GM18519 (cell line): ENCODE results near the gene STYXL2.

Source experiments
- ATAC-seq: cut with Tn5 transposase; IDR thresholded peaks from one replicate; pipeline ENCODE4 v1.9.1; 2021; ENCODE audit warnings: mild to moderate bottlenecking, moderate library complexity; ENCODE audit not compliant: unreplicated experiment, low FRiP score

STYXL2 gene

DNA sequence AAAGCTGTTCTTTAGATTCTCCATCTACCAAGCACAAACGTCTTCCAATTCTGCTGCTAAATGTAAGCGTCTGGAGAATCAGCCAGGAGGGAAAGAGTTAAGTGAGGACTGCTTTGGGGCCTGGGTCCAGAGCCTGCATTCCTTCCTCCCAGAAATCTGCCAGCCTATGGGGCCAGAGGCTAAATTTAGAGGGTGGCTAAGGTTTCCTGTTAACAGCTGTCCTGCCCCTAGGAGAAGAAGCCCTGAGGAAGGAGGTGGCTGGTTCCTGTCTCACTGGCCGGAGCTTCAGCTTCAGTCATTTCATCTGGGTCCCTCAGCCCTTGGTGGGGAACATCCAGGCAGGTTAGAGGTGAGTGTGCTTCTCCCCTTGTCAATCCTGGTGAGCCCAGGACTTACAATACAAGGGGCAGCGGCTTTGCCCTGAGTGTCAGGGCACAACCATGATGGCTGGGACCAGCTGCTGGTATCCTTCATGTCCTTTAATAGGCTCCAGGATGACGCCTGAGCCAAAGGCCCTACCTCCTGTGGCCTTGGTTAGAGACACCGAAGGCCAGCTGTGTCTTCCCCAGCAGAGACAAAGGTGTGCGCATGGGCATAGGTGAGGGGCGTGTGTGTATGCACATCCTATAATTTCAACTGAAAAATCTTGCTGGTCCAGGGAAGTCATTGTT lies at the start of gene STYXL2:
TSS of gene STYXL2 (plus strand) at position 230 of the 671 bp plus-strand sequence. CDS start 775 bp downstream, outside the sequence.
- ATAC-seq = no peak

DNA sequence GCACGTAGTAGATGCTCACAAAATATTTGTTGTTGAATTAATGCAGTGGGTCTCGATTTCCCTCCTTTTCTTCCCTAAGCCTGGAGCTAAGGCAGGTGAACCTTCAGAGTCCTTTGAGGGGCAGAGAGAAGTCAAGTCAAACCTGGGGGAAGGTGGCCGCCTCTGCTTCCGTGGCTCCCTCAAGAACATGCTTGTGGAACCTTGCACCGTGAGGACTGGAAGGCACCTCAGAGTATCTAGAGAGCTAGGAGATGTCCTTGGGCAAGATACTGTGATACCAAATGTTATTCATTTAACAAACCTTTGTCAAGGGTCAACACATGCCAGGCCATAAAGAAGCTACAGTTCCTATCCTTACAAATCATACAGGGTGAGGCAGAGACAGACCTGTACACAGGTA lies 42.0 kb upstream of the STYXL2 start:
- ATAC-seq = no peak

DNA sequence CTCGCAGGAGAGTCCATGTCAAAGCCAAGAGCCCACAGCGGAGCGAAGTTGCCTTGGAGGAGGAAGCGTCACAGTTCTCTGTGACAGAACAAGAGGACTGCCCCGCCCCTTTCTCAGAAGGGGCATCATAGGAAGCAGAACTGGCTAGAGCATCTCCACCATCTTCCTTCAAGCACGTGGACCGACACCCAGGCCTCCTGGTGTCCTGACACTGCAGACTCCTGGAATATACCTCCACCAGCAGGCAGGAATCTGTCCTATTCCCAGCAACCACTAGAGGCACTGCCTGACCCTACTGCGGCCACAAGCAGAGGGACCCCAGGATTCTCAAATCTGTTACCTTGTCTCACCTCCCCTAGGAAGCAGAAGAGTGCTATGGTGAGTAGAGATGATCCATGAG lies 41.5 kb upstream of the STYXL2 start:
- ATAC-seq = no peak

DNA sequence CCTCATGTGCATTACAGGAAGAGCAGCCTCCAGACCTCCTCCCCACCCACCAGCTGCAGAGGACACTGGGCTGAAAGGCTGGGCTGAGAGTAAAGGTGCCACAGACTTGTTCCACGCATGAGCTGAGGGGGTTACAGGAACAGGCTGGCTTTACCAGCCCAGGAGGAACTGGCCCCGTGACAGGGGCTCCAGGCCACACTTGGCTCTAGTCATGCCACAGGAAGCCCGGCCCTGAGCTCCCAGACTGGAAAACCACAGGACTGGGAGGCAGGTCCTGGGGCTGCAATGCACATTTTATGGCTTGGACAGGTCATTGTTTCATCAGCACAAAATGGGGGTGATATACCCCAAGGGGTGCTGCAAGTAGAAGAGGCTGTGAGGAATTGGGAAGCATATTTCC lies 39.3 kb upstream of the STYXL2 start:
- no peak for ATAC-seq

DNA sequence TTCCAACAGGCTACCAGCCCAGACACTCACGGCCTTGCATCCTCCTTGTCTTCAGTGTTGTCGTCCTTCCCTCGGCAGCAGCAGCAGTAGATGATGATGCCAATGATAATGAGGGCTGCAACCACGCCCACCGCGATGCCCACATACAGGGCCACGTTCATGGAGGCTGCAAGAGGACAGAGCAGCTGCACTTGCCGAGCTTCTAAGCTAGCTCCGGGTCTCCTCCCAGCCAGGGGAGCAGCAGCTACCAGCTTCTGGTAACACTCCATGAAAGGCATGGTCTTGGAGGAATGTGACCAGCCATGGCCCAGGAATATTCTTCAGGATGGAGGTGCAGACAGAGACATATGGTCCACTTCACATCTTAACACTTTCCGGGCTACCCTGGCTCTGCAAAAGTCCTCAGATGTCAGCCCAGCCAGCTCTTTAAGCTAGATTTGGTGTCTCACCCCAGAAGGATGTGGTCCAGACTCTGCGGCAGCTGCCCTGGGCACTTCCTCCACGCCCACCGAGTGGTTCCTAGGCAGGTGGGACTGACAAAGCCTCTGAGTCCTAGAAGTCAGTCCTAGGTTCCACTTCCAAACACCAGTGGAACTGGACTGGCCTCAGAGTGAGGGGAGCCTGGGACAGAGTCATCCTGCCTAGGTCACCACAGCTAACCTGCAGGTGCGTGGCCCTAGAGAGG lies 38.8 kb upstream of the STYXL2 start:
- no peak for ATAC-seq

DNA sequence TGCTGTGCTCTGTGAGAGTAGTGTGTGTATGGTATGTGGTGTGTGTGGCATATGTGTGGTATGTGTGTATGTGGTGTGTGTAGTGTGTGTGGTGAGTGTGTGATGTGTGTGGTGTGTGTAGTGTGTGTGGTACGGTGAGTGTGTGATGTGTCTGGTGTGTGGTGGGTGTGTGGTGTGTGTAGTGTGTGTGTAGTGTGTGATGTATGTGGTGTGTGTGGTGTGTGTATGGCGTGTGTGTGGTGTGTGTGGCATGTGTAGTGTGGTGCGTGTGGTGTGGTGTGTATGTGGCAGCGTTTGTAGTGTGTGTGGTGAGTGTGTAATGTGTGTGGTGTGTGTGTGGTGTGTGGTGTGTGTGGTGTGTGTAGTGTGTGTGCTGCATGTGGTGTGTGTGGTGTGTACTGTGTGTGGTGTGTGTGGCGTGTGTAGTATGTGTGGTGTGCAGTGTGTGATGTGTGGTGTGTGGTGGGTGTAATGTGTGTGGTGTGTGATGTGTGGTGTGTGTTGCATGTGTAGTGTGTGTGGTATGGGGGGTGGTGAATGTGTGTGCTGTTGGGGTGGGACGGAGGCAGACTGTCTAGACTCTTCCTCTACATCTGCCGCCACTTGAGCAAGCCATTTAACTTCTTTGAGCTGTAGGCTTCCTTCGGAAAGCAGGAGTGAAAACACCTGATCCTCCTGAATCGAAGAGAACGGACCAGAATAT lies 37.2 kb upstream of the STYXL2 start:
- no peak for ATAC-seq

DNA sequence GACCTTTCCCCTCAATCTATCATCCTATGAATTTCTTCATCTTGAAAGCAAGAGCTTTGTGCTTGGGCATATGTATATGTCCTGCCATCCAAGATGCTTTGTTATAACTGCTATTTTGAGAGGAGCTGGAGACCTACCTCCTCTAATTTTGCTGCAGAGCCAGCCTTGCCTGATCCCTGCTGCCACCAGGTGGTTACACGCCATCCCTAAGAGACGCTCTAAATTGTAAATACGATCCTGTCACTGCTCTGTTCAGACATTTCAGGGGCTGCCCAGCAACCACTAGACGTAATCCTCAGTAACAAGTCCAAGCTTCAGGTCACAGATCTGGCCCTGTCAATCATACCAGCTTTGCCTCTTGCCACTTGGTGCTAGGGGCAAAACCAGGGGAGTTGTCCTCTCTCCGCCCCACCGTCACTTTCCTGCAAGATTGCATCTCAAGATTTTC lies 36.6 kb upstream of the STYXL2 start:
- peak; percentile 59 for ATAC-seq

DNA sequence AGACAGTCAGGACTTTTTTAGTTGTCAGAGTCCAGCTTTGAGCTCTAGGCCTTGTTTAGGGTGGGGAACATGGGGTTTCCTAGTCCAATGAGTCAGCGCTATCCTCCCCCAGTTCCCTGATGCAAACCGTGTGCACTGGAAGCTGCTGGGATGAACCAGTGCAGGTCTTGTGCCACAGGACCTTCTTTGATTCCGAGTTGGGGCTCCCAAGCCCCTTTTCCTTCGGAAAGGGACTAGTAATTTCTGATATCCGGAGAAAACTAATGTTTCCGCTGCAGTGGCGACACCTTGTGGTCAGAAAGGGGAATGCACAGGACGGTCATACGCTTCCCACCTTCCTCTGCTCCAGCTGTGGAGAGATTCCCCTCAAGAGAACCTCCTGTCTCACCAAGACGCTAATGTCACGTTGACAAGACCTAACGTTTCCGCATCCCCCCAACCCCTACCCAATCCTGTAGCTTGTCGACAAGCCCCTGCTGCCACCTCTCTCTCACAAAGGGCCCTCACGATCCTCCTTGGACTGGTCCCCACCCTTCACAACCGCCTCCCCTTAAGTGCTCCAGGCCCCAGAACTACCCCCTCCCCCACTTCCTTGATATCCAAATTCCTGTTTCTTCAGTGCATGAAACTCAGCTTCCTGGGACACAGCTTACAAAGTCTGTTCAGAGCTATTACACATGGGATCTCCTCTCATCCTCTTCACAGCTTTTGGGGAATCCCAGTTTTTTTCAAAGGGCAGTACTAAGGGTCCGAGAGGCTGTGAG lies 34.6 kb upstream of the STYXL2 start:
- no peak for ATAC-seq

DNA sequence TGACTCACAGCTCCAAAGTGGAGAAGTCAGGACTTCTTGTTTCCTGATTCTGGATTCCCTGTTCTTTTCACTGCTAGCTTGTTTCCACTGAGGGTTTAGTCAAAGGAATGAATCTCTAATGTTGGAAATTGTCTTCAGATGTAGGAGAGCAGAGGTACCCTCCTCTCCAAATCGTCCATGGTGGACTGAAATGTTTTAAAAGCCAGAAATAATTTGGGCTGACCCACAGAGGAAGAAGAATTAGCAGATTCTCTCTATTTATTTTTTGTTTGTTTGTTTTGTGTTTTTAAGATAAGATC lies 34.1 kb upstream of the STYXL2 start:
- no peak for ATAC-seq

DNA sequence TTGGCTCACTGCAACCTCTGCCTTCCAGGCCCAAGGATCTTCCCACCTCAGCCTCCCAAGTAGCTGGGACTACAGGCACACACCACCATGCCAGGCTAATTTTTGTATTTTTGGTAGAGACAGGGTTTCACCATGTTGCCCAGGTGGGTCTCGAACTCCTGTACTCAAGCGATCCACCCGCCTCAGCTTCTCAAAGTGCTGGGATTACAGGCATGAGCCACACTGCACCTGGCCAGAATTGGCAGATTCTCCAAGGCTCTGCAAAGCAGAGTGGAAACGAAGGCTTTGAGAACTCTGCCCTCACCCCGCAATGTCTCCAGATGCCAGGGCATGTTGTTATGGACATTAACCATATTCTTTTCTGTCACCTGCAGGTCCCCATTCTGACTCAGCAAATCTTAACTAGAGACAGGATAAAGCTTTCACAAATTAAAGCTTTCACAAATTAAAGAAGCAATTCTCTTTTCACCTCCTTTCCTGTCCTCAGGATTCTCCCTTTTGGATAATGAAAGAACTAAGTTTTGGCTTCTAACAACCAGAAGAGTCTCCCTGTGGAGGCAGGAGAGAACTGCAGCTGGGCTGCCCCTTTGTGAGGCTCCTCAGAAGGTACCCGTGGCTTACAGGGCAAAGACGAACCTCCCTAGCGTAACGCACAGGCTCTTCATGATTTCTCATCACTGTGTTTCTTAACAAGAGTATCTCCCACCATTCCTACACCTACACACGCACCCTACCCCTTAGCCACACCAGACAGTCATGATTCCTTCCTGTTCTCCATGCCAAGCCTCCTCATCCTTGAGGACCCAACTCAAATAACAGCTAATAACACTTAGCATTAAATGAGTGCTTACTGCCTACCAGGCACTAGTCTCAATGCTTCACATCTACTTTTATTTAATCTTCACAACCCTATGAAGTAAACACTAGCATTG lies 33.5 kb upstream of the STYXL2 start:
- ATAC-seq = no peak

DNA sequence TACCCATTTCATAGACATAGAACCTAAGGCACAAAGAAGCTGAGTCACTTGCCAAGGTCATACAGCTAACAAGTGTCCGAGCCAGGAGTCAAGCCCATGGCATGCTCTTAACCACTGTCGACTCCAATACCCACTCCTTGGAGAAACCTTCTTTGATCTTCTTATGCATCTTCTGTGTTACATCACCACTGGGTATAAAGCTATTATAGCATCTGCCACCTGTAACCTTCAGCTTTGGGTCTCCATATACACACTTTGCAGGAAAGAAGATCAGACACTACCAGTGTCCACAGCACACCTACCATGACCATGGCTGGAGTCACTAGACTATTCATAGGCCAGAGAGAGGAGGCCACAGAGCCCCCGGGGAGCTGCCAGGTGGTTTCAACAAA lies 32.8 kb upstream of the STYXL2 start:
- ATAC-seq = no peak

DNA sequence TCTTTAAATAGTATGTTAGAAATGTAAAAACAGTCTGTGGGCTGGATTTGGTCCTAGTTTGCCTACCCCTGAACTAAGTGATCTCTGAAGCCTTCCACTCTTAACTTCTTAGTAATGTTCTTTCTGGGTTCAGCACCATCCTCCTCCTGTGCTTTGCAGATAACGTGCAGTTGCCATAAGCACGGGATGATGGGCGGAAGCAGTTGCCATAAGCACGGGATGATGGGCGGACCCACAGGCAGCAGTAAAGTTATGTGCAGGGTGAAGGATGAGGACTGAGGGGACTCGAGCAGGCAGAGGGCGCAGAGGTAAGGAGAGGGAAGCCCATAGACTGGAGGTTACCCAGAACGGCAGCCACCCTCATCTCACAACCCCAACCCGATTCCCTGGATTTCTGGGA lies 29.3 kb upstream of the STYXL2 start:
- ATAC-seq = no peak

DNA sequence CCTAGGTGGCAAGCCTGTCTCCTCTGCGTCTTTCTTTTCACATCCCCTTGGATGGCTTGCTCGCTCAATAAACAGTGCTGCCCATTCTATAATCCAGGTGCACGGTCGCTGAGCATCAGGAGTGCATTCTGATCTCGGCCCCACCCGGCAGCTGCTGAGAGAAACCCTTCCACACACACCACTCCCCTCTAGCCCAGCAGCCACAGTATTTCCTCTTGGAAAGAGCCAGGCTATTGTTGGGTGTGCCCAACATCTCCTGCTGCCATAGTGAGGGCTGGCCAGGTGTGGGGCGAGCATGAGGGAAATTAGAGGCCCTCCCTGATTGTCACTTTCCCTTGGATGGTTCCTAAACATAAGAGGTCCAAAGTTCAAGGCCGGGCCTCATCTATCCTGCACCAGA lies 28.4 kb upstream of the STYXL2 start:
- no peak for ATAC-seq

DNA sequence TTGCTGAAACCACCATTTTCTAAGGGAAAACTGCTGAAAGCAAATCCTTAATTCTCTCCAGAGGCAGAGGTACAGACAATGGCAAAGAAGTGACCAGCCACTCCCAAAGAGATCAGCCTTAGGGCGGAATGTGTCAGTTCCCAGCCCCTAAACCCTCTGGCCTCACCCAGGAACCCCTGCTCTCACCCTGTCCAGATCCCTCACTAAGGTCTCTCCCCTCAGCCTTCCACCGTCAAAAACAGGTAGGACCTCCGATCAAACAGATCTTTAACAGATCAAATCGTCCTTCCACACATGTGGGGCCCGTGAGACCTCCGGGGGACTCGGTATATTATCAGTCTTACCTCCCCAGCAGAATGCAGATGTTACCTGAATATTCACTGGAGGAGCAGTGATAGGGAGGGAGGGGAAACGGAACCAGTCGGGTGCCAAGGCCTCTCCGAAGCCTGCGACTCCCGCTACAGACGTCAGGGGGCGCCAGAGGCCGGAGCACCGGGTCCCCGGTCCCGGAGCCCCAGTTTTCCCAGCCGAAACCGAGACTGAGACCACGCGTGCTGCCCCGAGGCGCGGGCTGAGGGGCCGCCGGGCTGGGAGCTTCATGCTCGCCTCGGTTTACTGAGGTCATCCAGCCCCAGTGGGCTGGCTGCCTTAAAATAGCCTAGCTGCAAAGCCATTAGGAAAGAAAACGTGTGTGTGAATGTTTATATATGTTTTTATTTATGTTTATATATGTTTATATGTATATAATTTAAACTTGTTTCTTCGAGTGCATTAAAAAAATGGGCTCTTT lies 27.3 kb upstream of the STYXL2 start:
- ATAC-seq = peak; percentile 81

DNA sequence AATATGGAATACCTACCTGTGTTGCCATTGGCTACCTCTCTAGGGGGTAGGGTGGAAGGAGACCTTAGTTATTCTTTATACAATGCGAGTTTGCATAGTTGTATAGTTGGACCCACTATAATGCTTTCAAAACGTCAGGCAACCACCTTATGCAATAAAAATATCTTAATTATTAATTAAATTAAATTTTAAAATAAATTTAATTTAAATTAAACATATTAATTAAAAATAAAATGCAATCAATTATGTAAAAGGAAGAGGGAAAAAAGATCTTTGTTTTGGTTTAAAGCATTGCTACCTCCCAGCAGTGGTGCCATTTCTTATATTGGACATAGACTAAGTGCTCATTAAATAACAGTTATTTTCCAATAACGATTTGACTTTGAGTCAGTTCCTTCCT lies 26.0 kb upstream of the STYXL2 start:
- ATAC-seq = no peak

DNA sequence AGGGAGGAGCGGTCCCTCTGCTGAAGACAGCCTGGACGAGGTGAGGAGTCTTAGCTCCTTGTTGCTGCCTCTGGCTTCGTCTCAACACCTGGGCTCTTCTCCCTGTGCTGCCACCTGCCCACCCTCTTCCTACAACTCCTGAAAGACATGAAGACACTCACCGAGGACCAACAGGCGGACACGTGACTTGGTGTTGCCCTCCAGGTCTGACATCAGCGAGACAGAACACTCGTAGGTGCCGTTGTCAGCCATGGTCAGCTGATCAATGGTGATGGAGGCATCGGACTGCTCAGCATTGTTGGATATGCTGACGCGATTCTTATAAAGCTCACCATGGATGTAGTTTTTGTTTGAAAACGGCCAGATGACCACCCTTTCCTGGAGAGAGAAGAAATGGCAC lies 25.1 kb upstream of the STYXL2 start:
- ATAC-seq = no peak

DNA sequence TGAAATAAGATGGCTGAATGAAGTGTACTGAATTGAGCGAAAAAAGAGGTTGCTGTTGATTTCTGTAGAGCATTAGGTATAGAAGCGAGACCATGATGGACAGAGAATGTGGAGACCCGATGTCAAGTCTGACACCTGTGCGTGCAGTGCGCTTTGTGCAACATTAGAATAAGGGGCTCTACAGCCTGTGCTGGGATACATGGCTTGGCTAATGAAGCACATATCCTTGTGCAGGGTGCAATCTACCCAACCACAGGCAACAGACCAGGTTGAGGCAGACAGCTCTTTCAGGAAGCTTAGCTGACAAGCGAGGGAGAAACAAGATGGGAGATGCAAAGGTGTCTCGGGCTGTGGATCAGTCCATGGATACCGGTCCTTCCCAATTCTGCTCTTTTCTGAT lies 22.6 kb upstream of the STYXL2 start:
- ATAC-seq = no peak

DNA sequence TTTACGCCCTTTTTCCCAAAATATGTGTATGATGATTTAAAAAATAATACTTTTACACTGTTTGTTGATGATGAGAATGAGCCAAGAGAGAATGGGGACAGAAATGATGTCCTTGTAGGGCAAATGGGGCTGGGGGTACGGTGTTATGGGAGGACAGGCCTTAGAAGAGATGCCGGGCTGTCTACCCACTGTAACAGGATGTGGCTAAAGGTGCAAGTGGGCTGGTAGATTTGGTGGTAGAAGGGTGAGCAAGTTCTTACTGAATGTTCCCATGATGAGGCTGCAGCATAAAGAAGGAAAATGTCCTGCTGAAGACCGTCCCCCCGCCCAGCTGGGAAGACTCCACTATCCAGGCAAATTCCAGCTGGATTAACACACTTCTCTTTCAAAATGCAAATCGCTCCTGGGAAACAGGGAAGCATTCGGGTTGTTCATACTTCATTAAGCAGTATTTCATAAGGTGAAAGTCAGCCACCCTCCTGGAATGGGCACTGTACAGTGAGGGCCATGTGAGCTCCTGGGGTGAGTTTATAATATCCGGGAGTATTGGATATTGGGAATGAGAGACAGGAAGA lies 17.7 kb upstream of the STYXL2 start:
- no peak for ATAC-seq
